Neural progenitor cell (in vitro differentiated cells): ENCODE results near the gene TRIM23.

ENCODE experiments used
- EZH2 ChIP-seq: fragments of 200-600 bp; sonication (generic); IDR thresholded peaks from 2 replicates; pipeline ENCODE4 v1.6.1; 2017; ENCODE audit warnings: antibody characterized with exemption, mild to moderate bottlenecking, moderate library complexity
- EZH2phosphoT487 ChIP-seq: fragments of 200-600 bp; sonication (generic); IDR thresholded peaks from 2 replicates; pipeline ENCODE4 v1.6.1; 2017; ENCODE audit warnings: antibody characterized with exemption
- TF ChIP-seq, protein P1 (sequence below): fragments of 200-600 bp; sonication (generic); IDR thresholded peaks from 2 replicates; pipeline ENCODE4 v1.5.1; 2017; ENCODE audit warnings: antibody characterized with exemption, mild to moderate bottlenecking

DNA sequence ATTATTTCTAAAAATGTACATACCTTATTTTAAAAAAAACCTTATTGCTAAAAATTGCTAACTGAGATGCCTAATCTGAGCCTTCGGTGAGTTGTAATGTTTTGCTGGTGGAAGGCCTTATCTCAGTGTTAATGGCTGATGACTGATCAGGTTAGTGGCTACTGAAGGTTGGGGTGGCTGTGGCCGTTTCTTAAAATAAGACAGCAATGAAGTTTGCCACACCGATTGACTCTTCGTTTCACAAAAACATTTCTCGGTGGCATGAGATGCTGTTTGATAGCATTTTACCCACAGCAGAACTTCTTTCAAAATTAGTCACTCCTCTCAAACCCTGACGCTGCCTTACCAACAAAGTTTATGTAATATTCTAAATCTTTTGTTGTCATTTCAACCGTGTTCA is 75.9 kb downstream of the TRIM23 start:
- TF ChIP-seq, protein P1, sequence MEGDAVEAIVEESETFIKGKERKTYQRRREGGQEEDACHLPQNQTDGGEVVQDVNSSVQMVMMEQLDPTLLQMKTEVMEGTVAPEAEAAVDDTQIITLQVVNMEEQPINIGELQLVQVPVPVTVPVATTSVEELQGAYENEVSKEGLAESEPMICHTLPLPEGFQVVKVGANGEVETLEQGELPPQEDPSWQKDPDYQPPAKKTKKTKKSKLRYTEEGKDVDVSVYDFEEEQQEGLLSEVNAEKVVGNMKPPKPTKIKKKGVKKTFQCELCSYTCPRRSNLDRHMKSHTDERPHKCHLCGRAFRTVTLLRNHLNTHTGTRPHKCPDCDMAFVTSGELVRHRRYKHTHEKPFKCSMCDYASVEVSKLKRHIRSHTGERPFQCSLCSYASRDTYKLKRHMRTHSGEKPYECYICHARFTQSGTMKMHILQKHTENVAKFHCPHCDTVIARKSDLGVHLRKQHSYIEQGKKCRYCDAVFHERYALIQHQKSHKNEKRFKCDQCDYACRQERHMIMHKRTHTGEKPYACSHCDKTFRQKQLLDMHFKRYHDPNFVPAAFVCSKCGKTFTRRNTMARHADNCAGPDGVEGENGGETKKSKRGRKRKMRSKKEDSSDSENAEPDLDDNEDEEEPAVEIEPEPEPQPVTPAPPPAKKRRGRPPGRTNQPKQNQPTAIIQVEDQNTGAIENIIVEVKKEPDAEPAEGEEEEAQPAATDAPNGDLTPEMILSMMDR, result no peak
- TF ChIP-seq EZH2 (no peak), EZH2phosphoT487 (no peak)
